ENCODE measurements around the gene HSPE1. TPM values are rescaled to one million over a fixed set of nuclear protein-coding genes. Genes with fewer than 3 reads are reported as not detected.

The HSPE1 gene
- total RNA-seq, 1 experiment from 2014 or later = 291 TPM

DNA sequence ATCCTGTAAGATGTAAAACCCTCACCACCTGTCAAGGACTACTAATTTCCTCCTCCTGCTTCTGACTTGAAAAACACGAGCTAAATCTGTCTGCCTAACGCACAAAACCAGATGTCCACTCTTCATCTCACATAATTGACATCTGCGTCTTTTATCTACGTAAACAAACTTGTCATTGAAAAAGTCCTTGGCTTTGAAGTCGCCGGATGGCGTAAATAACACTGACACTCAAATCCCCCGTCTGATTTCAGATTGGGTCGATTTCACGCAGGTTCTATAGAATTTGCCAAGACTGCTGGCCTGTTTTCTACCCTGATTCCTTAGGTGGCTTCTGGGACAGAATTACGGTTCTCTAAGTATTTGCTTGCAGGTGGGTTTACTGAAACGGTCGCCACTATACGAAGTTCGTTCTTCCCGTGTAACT, 15.1 kb downstream of the HSPE1 start:
- TF ChIP-seq ZFX (IDR thresholded peaks at IDR 0.05) = no peak
- TF ChIP-seq TCF7L2 (IDR thresholded peaks at IDR 0.05; ENCODE audit: borderline replicate concordance, extremely low read depth, insufficient read depth, insufficient read length) = peak; percentile 68
- ChIA-PET CTCF (no interaction called here), POLR2A (interaction anchor here (1.3 to 2.9 kb wide), 4 partner anchors 9 to 62 kb away, joined by 3 to 25 read pairs (median 5); partner anchors contain the start of genes COQ10B, HSPD1 and HSPE1), RAD21 (ENCODE audit: low non-redundant PET in 1 of 2, low total read pairs in 2 of 2, uncharacterized antibody in 2 of 2, unreplicated experiment in 2 of 2) (no interaction called here)
- DNase-seq (ENCODE audit: low read depth, low spot score) (peak; percentile 12), ATAC-seq (no peak)
- Histone ChIP-seq H3K27me3 (ENCODE audit: insufficient read depth, low read length) (no peaks in the 10 kb centered on the region), H3K4me3 (replicated peaks in 1 of 2; ENCODE audit: low read depth in 1 of 2, low read length in 2 of 2) (peak overlapping the region; percentile 77 to 93), H3K79me2 (ENCODE audit: insufficient read depth, low read length) (peaks cover 42% of the 10 kb centered on the region), H4K20me1 (ENCODE audit: insufficient read depth) (no peaks in the 10 kb centered on the region), H3K9ac (ENCODE audit: low read length) (peak overlapping the region; percentile 82), H3K9me2 (ENCODE audit: insufficient read depth) (no peaks in the 10 kb centered on the region), H3K4me1 (ENCODE audit: control insufficient read depth in 1 of 2, insufficient read depth in 2 of 2, low read length in 2 of 2) (peaks cover 10 to 17% of the 10 kb centered on the region in 2 experiments; a peak in 3 of 4 replicates), H3K36me3 (ENCODE audit: control insufficient read depth in 1 of 2, insufficient read depth in 2 of 2, low read length in 2 of 2) (peaks cover 0 to 12% of the 10 kb centered on the region in 2 experiments; a peak in 2 of 4 replicates), H3K9me3 (ENCODE audit: control insufficient read depth in 1 of 2, insufficient read depth in 1 of 2, low read depth in 1 of 2, low read length in 2 of 2) (peaks cover 0 to 1% of the 10 kb centered on the region in 2 experiments; a peak in 1 of 4 replicates), H3K4me2 (ENCODE audit: low read length) (peak overlapping the region; percentile 88), H2AFZ (ENCODE audit: low read depth, low read length, poor library complexity, severe bottlenecking) (peak overlapping the region; percentile 86), H3K27ac (ENCODE audit: low read depth, low read length) (peak overlapping the region; percentile 74)
- BruUV-seq (replicated peaks) = TSS peak; percentile 92
- intact Hi-C loops (cut with micrococcal nuclease) = no loop called here

GRCh38 chr2:197515739-197516392, 15.7 kb downstream of the HSPE1 start, which contains the start of gene MOB4:
Gene MOB4 (plus strand): TSS chr2:197516066. CDS start chr2:197516087, 21 bp downstream.
- ChIA-PET RAD21 (ENCODE audit: low non-redundant PET in 1 of 2, low total read pairs in 2 of 2, uncharacterized antibody in 2 of 2, unreplicated experiment in 2 of 2) (no interaction called here), POLR2A (interaction anchor here (0.8 to 2.9 kb wide), 5 partner anchors 10 to 63 kb away, joined by 3 to 25 read pairs (median 4); partner anchors contain the start of genes COQ10B, HSPD1 and HSPE1), CTCF (no interaction called here)
- H3K9ac ChIP-seq (ENCODE audit: low read length) = peak within 1 kb of the TSS; percentile 82
- H3K9me2 ChIP-seq (ENCODE audit: insufficient read depth) = no peaks in the 10 kb centered on the region
- H3K79me2 ChIP-seq (ENCODE audit: insufficient read depth, low read length) = peaks cover 47% of the 10 kb centered on the region
- intact Hi-C loops (cut with micrococcal nuclease) = no loop called here
- no peaks in the 10 kb centered on the region for H3K27me3 ChIP-seq (ENCODE audit: insufficient read depth, low read length)
- H3K27ac ChIP-seq (ENCODE audit: low read depth, low read length) = peak within 1 kb of the TSS; percentile 74
- peak within 1 kb of the TSS; percentile 88 for H3K4me2 ChIP-seq (ENCODE audit: low read length)
- H3K36me3 ChIP-seq (ENCODE audit: control insufficient read depth in 1 of 2, insufficient read depth in 2 of 2, low read length in 2 of 2) = peaks cover 0 to 16% of the 10 kb centered on the region in 2 experiments; a peak in 2 of 4 replicates
- H2AFZ ChIP-seq (ENCODE audit: low read depth, low read length, poor library complexity, severe bottlenecking) = peak within 1 kb of the TSS; percentile 86
- no TSS peak for BruUV-seq (replicated peaks)
- ATAC-seq (peak; percentile 94), DNase-seq (ENCODE audit: low read depth, low spot score) (peak; percentile 86)
- no peaks in the 10 kb centered on the region for H4K20me1 ChIP-seq (ENCODE audit: insufficient read depth)
- H3K4me1 ChIP-seq (ENCODE audit: control insufficient read depth in 1 of 2, insufficient read depth in 2 of 2, low read length in 2 of 2) = peaks cover 10 to 17% of the 10 kb centered on the region in 2 experiments; a peak in 3 of 4 replicates
- peak within 1 kb of the TSS; percentile 77 to 93 for H3K4me3 ChIP-seq (replicated peaks in 1 of 2; ENCODE audit: low read depth in 1 of 2, low read length in 2 of 2)
- peaks cover 0 to 5% of the 10 kb centered on the region in 2 experiments; a peak in 1 of 4 replicates for H3K9me3 ChIP-seq (ENCODE audit: control insufficient read depth in 1 of 2, insufficient read depth in 1 of 2, low read depth in 1 of 2, low read length in 2 of 2)
- TF ChIP-seq JUND (IDR thresholded peaks at IDR 0.05) (peak; percentile 56), POLR2A (IDR thresholded peaks at IDR 0.05; ENCODE audit: borderline replicate concordance, extremely low read depth, insufficient read depth, insufficient read length) (peak; percentile 97), SP1 (IDR thresholded peaks at IDR 0.05; ENCODE audit: low read depth) (peak; percentile 90), EZH2phosphoT487 (IDR thresholded peaks at IDR 0.05; ENCODE audit: borderline replicate concordance) (no peak), FOSL1 (IDR thresholded peaks at IDR 0.05; ENCODE audit: low read depth) (no peak; the same call in 1 of the 2 replicates), ZFX (IDR thresholded peaks at IDR 0.05) (peak; percentile 99), CEBPB (IDR thresholded peaks at IDR 0.05; ENCODE audit: low read depth) (no peak), ATF3 (IDR thresholded peaks at IDR 0.05) (no peak), TCF7L2 (IDR thresholded peaks at IDR 0.05; ENCODE audit: borderline replicate concordance, extremely low read depth, insufficient read depth, insufficient read length) (peak; percentile 70), EZH2 (IDR thresholded peaks at IDR 0.05) (no peak), CTCF (IDR thresholded peaks at IDR 0.05 in 2 of 3, conservative IDR thresholded peaks at IDR 0.05 in 1 of 3; ENCODE audit: borderline replicate concordance in 1 of 3, insufficient read depth in 1 of 3, low read depth in 2 of 3, low read length in 2 of 3) (no peak), ZBTB33 (IDR thresholded peaks at IDR 0.05; ENCODE audit: extremely low read depth, insufficient replicate concordance, low read length) (peak; percentile 91), SRF (IDR thresholded peaks at IDR 0.05; ENCODE audit: low read depth) (no peak; the same call in 1 of the 2 replicates)
- TF ChIP-seq, protein P1, sequence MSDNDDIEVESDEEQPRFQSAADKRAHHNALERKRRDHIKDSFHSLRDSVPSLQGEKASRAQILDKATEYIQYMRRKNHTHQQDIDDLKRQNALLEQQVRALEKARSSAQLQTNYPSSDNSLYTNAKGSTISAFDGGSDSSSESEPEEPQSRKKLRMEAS (IDR thresholded peaks at IDR 0.05) = peak; percentile 97
